Gastroesophageal sphincter (tissue), 3 donors: ENCODE results near the gene TGFBR2.

ENCODE experiments used
- POLR2A ChIP-seq, 2 donors: fragments of 450-650 bp; IDR thresholded peaks; one replicate each; pipeline ENCODE4 v1.6.1; 2017; ENCODE audit warnings: antibody characterized with exemption in 2 of 2, mild to moderate bottlenecking in 2 of 2, moderate library complexity in 1 of 2
- POLR2AphosphoS5 ChIP-seq: sonication (generic); formaldehyde crosslinking; IDR thresholded peaks from one replicate; pipeline ENCODE4 v1.6.1; 2017; ENCODE audit warnings: antibody characterized with exemption
- TF ChIP-seq, protein P1 (sequence below), 4 experiments: fragments of 200-600 bp in 2 of 4; fragments of 450-650 bp in 2 of 4; sonication (generic) in 1 of 4; IDR thresholded peaks; one replicate each; pipeline ENCODE4 v1.5.1; 2017 to 2019; ENCODE audit warnings: antibody characterized with exemption in 4 of 4, mild to moderate bottlenecking in 2 of 4, moderate library complexity in 2 of 4

DNA sequence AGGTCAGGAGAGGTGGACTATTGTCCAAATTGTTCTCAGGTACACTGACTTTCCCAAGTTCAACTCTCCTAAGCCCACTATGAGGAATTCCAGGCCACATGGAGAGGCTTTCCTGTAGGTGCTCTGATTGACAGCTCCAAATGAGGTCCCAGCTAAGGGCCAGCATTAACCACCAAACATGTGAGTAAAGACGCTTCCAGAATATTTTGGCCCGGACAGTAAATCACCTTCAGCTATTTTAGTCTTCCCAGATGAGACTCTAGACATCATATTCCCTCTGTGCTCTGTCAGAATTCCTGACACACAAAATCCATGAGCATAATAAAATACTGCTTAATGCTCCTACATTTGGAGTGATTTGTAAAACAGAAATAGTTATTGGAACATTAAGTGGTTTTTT lies 135.5 kb downstream of the TGFBR2 start:
- TF ChIP-seq, protein P1, sequence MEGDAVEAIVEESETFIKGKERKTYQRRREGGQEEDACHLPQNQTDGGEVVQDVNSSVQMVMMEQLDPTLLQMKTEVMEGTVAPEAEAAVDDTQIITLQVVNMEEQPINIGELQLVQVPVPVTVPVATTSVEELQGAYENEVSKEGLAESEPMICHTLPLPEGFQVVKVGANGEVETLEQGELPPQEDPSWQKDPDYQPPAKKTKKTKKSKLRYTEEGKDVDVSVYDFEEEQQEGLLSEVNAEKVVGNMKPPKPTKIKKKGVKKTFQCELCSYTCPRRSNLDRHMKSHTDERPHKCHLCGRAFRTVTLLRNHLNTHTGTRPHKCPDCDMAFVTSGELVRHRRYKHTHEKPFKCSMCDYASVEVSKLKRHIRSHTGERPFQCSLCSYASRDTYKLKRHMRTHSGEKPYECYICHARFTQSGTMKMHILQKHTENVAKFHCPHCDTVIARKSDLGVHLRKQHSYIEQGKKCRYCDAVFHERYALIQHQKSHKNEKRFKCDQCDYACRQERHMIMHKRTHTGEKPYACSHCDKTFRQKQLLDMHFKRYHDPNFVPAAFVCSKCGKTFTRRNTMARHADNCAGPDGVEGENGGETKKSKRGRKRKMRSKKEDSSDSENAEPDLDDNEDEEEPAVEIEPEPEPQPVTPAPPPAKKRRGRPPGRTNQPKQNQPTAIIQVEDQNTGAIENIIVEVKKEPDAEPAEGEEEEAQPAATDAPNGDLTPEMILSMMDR (IDR thresholded peaks at IDR 0.05) = no peak
- TF ChIP-seq POLR2A (IDR thresholded peaks at IDR 0.05) (no peak), POLR2AphosphoS5 (no peak)
